MCF 10A (cell line): ENCODE measurements around the gene OR1L6. TPM values are rescaled to one million over a fixed set of nuclear protein-coding genes. Genes with fewer than 3 reads are reported as not detected.

ENCODE experiments used
- Bru-seq: library from RNA; stranded (reverse); fragments of 400-500 nt; gene quantifications from one replicate; lab custom pipeline; 2021; lab: Mats Ljungman, UMichigan
- BruChase-seq, 2 experiments: library from RNA; stranded (reverse); fragments of 400-500 nt; gene quantifications; one replicate each; lab custom pipeline; 2021; lab: Mats Ljungman, UMichigan
- BruUV-seq: library from RNA; stranded (reverse); fragments of 400-500 nt; replicated peaks from 2 replicates; lab custom pipeline; 2021; lab: Mats Ljungman, UMichigan
- CTCF ChIA-PET: fragments of 300-600 bp; sonication (Branson Sonifier 250); formaldehyde crosslinking; extraction: SDS; loops from one replicate; lab custom pipeline; 2021; ENCODE audit warnings: antibody characterized with exemption, inconsistent platforms; lab: Yijun Ruan, JAX
- POLR2A ChIA-PET: fragments of 300-600, 350-650 bp; sonication (Branson Sonifier 250); formaldehyde crosslinking; extraction: SDS; loops from one replicate; lab custom pipeline; 2020; ENCODE audit warnings: antibody characterized with exemption, inconsistent platforms; lab: Yijun Ruan, JAX
- DNase-seq: peaks from one replicate; pipeline ENCODE4 v3.0.0-alpha.2; 2018; ENCODE audit not compliant: unreplicated experiment
- H3K27ac Mint-ChIP-seq: one replicate; pipeline ENCODE4 v1.8.0; 2022; ENCODE audit warnings: mild to moderate bottlenecking, low read depth, mixed read lengths; ENCODE audit not compliant: unreplicated experiment
- H3K27me3 Mint-ChIP-seq: one replicate; pipeline ENCODE4 v1.8.0; 2022; ENCODE audit warnings: mixed read lengths; ENCODE audit not compliant: insufficient read depth, unreplicated experiment
- H3K36me3 Mint-ChIP-seq: one replicate; pipeline ENCODE4 v1.8.0; 2022; ENCODE audit warnings: mild to moderate bottlenecking, moderate library complexity, mixed read lengths; ENCODE audit not compliant: insufficient read depth, unreplicated experiment
- H3K4me1 Mint-ChIP-seq: one replicate; pipeline ENCODE4 v1.8.0; 2022; ENCODE audit warnings: mixed read lengths; ENCODE audit not compliant: insufficient read depth, unreplicated experiment
- H3K4me3 Mint-ChIP-seq: one replicate; pipeline ENCODE4 v1.8.0; 2022; ENCODE audit warnings: mild to moderate bottlenecking, moderate library complexity, mixed read lengths; ENCODE audit not compliant: unreplicated experiment
- H3K9me3 Mint-ChIP-seq: one replicate; pipeline ENCODE4 v1.8.0; 2022; ENCODE audit warnings: mixed read lengths; ENCODE audit not compliant: unreplicated experiment
- intact Hi-C: fragments of 100-400 bp; cut with micrococcal nuclease; formaldehyde crosslinking; loops from 2 replicates; pipeline ENCODE4 v1.14.1; 2022
- long read RNA-seq: library from polyadenylated mRNA; stranded (forward); transcript quantifications from one replicate; pipeline ENCODE4 v2.0.0, GENCODE V29; 2022
- total RNA-seq: library from RNA; stranded (reverse); gene quantifications from 2 replicates; pipeline ENCODE4 v1.2.3, GENCODE V29; 2022
- TF ChIP-seq, protein P1 (sequence below): fragments of 200-600 bp; IDR thresholded peaks from one replicate; pipeline ENCODE4 v1.8.0; 2022; ENCODE audit warnings: antibody characterized with exemption, mild to moderate bottlenecking; ENCODE audit not compliant: unreplicated experiment

OR1L6 gene
- total RNA-seq: not detected in 2 replicates
- not detected for Bru-seq, nascent RNA
- BruChase-seq, experiment 1, labeled RNA remaining after a 6-hour chase: not detected
- not detected for BruChase-seq, experiment 2, labeled RNA remaining after a 2-hour chase
- long read RNA-seq: 0 reads

DNA sequence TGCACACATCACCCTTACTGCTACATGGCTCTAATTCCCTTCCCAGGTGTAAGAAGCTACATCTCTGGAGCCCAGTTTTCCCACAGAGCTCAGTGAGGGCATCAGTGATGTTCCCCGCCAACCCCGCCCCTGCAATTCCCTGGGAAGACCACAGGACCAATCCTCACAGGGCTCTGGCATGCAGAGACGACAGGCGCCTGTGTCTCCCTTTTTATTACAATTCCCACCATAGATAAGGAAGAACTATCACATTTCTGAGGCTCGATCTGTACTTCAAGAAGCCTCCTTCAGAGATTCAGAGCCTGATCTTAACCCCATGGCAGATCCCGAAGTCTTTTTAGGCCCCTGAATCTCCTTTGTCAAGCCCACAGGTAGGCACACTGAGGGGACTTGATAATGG, at the start of gene OR1L6:
Gene OR1L6, plus strand, starts transcription at position 301 of the 400 bp plus-strand sequence. CDS start 7,545 bp downstream, outside the sequence.
- ChIA-PET CTCF (no interaction called here), POLR2A (no interaction called here)
- TF ChIP-seq, protein P1, sequence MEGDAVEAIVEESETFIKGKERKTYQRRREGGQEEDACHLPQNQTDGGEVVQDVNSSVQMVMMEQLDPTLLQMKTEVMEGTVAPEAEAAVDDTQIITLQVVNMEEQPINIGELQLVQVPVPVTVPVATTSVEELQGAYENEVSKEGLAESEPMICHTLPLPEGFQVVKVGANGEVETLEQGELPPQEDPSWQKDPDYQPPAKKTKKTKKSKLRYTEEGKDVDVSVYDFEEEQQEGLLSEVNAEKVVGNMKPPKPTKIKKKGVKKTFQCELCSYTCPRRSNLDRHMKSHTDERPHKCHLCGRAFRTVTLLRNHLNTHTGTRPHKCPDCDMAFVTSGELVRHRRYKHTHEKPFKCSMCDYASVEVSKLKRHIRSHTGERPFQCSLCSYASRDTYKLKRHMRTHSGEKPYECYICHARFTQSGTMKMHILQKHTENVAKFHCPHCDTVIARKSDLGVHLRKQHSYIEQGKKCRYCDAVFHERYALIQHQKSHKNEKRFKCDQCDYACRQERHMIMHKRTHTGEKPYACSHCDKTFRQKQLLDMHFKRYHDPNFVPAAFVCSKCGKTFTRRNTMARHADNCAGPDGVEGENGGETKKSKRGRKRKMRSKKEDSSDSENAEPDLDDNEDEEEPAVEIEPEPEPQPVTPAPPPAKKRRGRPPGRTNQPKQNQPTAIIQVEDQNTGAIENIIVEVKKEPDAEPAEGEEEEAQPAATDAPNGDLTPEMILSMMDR: no peak
- Mint-ChIP-seq H3K27me3 (peaks cover 26% of the 10 kb centered on the region), H3K9me3 (peaks cover 8% of the 10 kb centered on the region), H3K4me3 (no peak within 1 kb of the TSS), H3K4me1 (no peaks in the 10 kb centered on the region), H3K36me3 (peaks cover 6% of the 10 kb centered on the region), H3K27ac (no peak within 1 kb of the TSS)
- DNase-seq: no peak
- intact Hi-C loops: no loop called here
- no TSS peak for BruUV-seq

- POLR2A ChIA-PET: no interaction called here
- DNase-seq: peak; percentile 25
- Mint-ChIP-seq H3K36me3 (no peaks in the 10 kb centered on the region), H3K9me3 (no peaks in the 10 kb centered on the region), H3K4me3 (no peak overlapping the region), H3K4me1 (no peaks in the 10 kb centered on the region), H3K27me3 (peaks cover 8% of the 10 kb centered on the region), H3K27ac (no peak overlapping the region)
- intact Hi-C loops: no loop called here
- CTCF ChIA-PET: no interaction called here
- BruUV-seq: no TSS peak
- TF ChIP-seq, protein P1: no peak
Measured at GRCh38 chr9:122695696-122696095, 46.4 kb upstream of the OR1L6 start.

GRCh38 chr9:122718038-122718437, 24.1 kb upstream of the OR1L6 start:
- DNase-seq: no peak
- H3K36me3 Mint-ChIP-seq: no peaks in the 10 kb centered on the region
- TF ChIP-seq, protein P1: no peak
- H3K27ac Mint-ChIP-seq: no peak overlapping the region
- no TSS peak for BruUV-seq
- intact Hi-C loops: no loop called here
- no peaks in the 10 kb centered on the region for H3K27me3 Mint-ChIP-seq
- H3K4me1 Mint-ChIP-seq: no peaks in the 10 kb centered on the region
- peaks cover 8% of the 10 kb centered on the region for H3K9me3 Mint-ChIP-seq
- ChIA-PET POLR2A (no interaction called here), CTCF (interaction anchor here (0.6 kb wide), 1 partner anchor 253 kb away, joined by 3 read pairs; no protein-coding TSS in a partner anchor)
- no peak overlapping the region for H3K4me3 Mint-ChIP-seq

GRCh38 chr9:122719218-122719617, 22.9 kb upstream of the OR1L6 start:
- Mint-ChIP-seq H3K4me1 (no peaks in the 10 kb centered on the region), H3K27me3 (no peaks in the 10 kb centered on the region), H3K4me3 (no peak overlapping the region), H3K36me3 (no peaks in the 10 kb centered on the region), H3K27ac (no peak overlapping the region), H3K9me3 (peaks cover 8% of the 10 kb centered on the region)
- CTCF ChIA-PET: interaction anchor here (0.5 to 1.1 kb wide), 3 partner anchors 10 to 224 kb away, joined by 3 read pairs; no protein-coding TSS in a partner anchor
- no peak for DNase-seq
- TF ChIP-seq, protein P1: no peak
- no TSS peak for BruUV-seq
- POLR2A ChIA-PET: no interaction called here
- intact Hi-C loops: no loop called here
